GM12875 (cell line): Measurements from ENCODE around the gene RAPH1.
A peak's percentile ranks its signal among the peaks of the same experiment; 100 is the strongest.
"Not testable (repeated sequence)": the region's sequence is repeated elsewhere in the genome, so short reads cannot be mapped to it uniquely, and the experiment has no call there.

Experiments used
- H3K4me3 ChIP-seq: one replicate; pipeline ENCODE4 v1.5.1; 2011; ENCODE audit warnings: low read depth, low read length, control low read depth
- TF ChIP-seq, protein P1 (sequence below): IDR thresholded peaks from 2 replicates; pipeline ENCODE4 v1.5.1; 2011; ENCODE audit warnings: low read depth, mild to moderate bottlenecking, control low read depth, inconsistent platforms, low read length, moderate library complexity, borderline replicate concordance; ENCODE audit not compliant: insufficient read depth

The RAPH1 gene

DNA sequence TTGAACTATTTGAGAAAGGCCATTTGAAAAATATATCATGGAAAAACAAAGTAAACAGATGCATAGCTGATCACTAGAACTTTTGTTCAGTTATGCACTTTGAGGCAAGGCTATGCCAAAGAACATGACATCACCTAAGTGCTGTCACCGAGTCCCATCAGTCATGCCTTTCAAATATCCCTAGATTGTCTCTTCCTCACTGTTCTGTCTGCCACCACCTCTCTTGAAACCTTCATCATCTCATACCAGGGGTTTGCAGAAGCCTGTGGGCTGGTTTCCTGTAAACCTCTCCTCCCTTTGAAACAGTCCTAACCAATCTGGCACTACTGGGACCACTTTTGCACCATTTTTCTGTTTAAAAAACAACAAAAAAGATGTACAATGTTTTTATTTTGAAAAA is 12.3 kb upstream of the RAPH1 start:
- TF ChIP-seq, protein P1, sequence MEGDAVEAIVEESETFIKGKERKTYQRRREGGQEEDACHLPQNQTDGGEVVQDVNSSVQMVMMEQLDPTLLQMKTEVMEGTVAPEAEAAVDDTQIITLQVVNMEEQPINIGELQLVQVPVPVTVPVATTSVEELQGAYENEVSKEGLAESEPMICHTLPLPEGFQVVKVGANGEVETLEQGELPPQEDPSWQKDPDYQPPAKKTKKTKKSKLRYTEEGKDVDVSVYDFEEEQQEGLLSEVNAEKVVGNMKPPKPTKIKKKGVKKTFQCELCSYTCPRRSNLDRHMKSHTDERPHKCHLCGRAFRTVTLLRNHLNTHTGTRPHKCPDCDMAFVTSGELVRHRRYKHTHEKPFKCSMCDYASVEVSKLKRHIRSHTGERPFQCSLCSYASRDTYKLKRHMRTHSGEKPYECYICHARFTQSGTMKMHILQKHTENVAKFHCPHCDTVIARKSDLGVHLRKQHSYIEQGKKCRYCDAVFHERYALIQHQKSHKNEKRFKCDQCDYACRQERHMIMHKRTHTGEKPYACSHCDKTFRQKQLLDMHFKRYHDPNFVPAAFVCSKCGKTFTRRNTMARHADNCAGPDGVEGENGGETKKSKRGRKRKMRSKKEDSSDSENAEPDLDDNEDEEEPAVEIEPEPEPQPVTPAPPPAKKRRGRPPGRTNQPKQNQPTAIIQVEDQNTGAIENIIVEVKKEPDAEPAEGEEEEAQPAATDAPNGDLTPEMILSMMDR = no peak
- no peak overlapping the region for H3K4me3 ChIP-seq

DNA sequence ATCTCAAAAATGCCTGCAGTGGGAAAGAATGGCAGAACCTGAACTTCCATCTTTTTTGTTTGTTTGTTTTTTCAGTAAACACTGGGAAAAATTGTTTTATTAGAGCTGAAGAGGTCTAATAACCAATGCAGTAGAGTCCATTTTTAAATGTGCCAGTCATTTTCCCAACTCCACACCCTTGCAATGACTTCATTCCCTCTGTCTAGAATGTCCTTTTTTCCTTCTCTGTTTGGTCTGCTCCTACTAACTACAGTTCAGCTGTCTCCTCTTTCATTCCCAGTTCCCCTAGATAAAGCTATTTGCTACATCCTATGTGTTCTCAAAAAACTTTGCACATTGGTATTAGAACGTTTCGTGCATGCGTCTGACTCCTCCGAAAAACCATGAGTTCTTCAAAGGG is 9.3 kb upstream of the RAPH1 start:
- TF ChIP-seq, protein P1 = no peak

DNA sequence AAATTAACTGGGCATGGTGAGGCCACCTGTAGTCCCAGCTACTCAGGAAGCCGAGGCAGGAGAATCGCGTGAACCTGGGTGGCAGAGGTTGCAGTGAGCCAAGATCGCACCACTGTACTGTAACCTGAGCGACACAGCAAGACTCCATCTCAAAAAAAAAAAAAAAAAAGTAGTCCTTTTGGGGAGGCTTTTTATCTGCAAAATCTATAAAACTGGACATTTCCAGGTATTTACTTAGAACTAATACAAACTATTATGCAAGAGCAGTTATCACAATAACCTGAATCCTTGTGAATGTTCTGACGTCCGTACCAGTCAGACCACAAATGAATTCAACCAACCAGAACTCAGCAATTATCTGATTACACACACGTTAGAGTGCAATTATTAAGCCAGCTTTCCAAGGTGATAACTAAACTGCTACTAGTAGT is 8.8 kb upstream of the RAPH1 start:
- no peak overlapping the region for H3K4me3 ChIP-seq
- TF ChIP-seq, protein P1 = no peak

More for the DNA sequence above, 9.3 kb upstream of the RAPH1 start:
- H3K4me3 ChIP-seq = no peak overlapping the region

GRCh38 chr2:203540598-203540997 is 5.5 kb upstream of the RAPH1 start:
- H3K4me3 ChIP-seq = not testable (repeated sequence)

DNA sequence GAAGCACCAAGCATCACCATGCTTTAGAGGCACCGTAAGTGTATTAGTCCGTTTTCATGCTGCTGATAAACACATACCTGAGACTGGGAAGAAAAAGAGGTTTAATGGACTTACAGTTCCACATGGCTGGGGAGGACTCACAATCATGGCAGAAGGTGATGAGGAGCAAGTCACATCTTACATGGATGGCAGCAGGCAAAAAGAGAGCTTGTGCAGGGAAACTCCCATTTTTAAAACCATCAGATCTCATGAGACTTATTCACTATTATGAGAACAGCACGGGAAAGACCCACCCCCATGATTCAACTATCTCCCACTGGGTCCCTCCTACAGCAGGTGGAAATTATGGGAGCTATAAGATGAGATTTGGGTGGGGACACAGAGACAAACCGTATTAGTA is 3.1 kb upstream of the RAPH1 start:
- H3K4me3 ChIP-seq = not testable (repeated sequence)

- not testable (repeated sequence) for H3K4me3 ChIP-seq
Observed at GRCh38 chr2:203536586-203536951, 1.5 kb upstream of the RAPH1 start.

DNA sequence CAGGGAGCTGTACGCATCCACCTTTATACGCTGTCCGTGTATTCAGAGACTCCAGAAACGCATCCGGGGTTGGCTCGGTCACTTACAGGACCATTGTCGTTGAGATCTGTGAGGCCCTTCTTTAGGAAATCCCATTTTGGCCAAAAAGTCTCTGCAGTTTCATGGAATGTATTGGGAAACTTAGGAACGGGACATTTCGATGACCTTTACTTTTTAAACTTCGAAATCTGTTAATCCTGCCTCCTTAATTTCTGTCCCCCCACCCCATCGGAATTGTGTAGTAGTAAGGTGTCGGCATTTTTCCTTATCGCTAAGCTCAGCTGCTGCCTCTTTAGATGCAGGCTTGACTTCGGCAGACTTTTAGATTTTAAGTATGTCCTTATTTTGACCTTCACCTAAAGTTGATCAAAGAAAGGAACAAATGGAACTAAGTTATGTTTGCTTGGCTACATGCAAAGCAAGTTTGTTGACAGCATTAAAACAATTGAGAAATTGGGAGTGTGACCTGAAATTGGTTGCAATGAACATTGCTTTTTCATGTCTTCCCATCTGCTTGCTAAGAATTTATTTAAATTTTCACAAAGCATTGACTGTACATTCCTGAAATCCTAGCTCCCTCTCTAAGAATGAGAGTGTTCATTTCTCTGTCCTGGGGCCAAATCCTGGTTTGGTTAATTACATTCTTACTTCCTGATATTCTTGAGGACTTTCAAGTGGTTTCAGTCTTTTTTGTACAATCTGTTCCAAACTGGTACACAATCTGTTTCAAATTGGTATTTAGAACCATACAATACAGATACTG is 884 bp upstream of the RAPH1 start:
- H3K4me3 ChIP-seq = peak overlapping the region; percentile 70
- TF ChIP-seq, protein P1 = no peak

GRCh38 chr2:203534621-203535077 is 452 bp downstream of the RAPH1 start:
- TF ChIP-seq, protein P1 = no peak
- peak overlapping the region; percentile 70 for H3K4me3 ChIP-seq
